Esophagus mucosa (tissue), 1 donor: ENCODE results near the gene ARHGAP23. TPM values are rescaled to one million over a fixed set of nuclear protein-coding genes. Genes with fewer than 3 reads are reported as not detected.
"Not testable (repeated sequence)": the region's sequence is repeated elsewhere in the genome, so short reads cannot be mapped to it uniquely, and the experiment has no call there.

Source experiments
- ATAC-seq: fragments of 200-7000 bp; cut with Tn5 transposase; one replicate; pipeline ENCODE4 v1.9.1; 2020
- total RNA-seq: library from RNA; stranded (reverse); gene quantifications from one replicate; pipeline ENCODE4 v1.2.4, GENCODE V29; 2023
- donor health status: DM: yes; HTN: yes; CAD: no.

The ARHGAP23 gene
- total RNA-seq, 1 donor from 2014 or later, result 148 TPM

GRCh38 chr17:38421871-38422827, 6.1 kb upstream of the ARHGAP23 start:
- no peak for ATAC-seq

- ATAC-seq, result no peak
Measured at GRCh38 chr17:38424297-38424972, 3.8 kb upstream of the ARHGAP23 start.

- ATAC-seq, result no peak
Measured at GRCh38 chr17:38425031-38425430, 3.2 kb upstream of the ARHGAP23 start.

GRCh38 chr17:38425744-38426143, 2.5 kb upstream of the ARHGAP23 start:
- ATAC-seq, result no peak

- ATAC-seq, result no peak
Measured at GRCh38 chr17:38426441-38426840, 1.8 kb upstream of the ARHGAP23 start.

GRCh38 chr17:38427160-38427949, 909 bp upstream of the ARHGAP23 start:
- no peak for ATAC-seq

- ATAC-seq, result peak; percentile 43
Measured at GRCh38 chr17:38428643-38429371, 543 bp downstream of the ARHGAP23 start.

GRCh38 chr17:38429476-38430100, 1.3 kb downstream of the ARHGAP23 start:
- ATAC-seq, result no peak

GRCh38 chr17:38430316-38430715, 2.1 kb downstream of the ARHGAP23 start:
- ATAC-seq, result no peak

GRCh38 chr17:38430822-38431221, 2.6 kb downstream of the ARHGAP23 start:
- ATAC-seq, result no peak

GRCh38 chr17:38431346-38432145, 3.3 kb downstream of the ARHGAP23 start:
- ATAC-seq, result no peak

GRCh38 chr17:38434178-38434665, 6.0 kb downstream of the ARHGAP23 start:
- no peak for ATAC-seq

- no peak for ATAC-seq
Measured at GRCh38 chr17:38435795-38436194, 7.5 kb downstream of the ARHGAP23 start.

- no peak for ATAC-seq
Measured at GRCh38 chr17:38436386-38436785, 8.1 kb downstream of the ARHGAP23 start.

- ATAC-seq, result not testable (repeated sequence)
Measured at GRCh38 chr17:38437313-38437712, 9.0 kb downstream of the ARHGAP23 start.

- ATAC-seq, result no peak
Measured at GRCh38 chr17:38439436-38439835, 11.2 kb downstream of the ARHGAP23 start.

- ATAC-seq, result no peak
Measured at GRCh38 chr17:38440614-38441397, 12.5 kb downstream of the ARHGAP23 start.

- ATAC-seq, result no peak
Measured at GRCh38 chr17:38441429-38442061, 13.3 kb downstream of the ARHGAP23 start.

GRCh38 chr17:38442548-38442947, 14.3 kb downstream of the ARHGAP23 start:
- no peak for ATAC-seq
